Keratinocyte (primary cell): ENCODE measurements around the gene CORO2A. TPM values are rescaled to one million over a fixed set of nuclear protein-coding genes. Genes with fewer than 3 reads are reported as not detected.

Source experiments
- DNase-seq: peaks from one replicate; pipeline ENCODE4 v3.0.0-alpha.2; 2011; ENCODE audit warnings: low read depth, missing footprints, low spot score
- FAIRE-seq: peaks from 2 replicates; lab custom pipeline; 2011; peaks lifted over from hg19 to GRCh38; lab: Jason Lieb, UNC
- H2AFZ ChIP-seq: 2 replicates; pipeline ENCODE4 v1.6.0; 2012; ENCODE audit warnings: low read length, control low read depth, inconsistent platforms; ENCODE audit not compliant: control insufficient read depth
- H3K27ac ChIP-seq: 2 replicates; pipeline ENCODE4 v1.5.1; 2011; ENCODE audit warnings: low read length; ENCODE audit not compliant: control insufficient read depth, insufficient read depth
- H3K27me3 ChIP-seq: 3 replicates; pipeline ENCODE4 v1.6.0; 2011; ENCODE audit warnings: low read length; ENCODE audit not compliant: control insufficient read depth, insufficient read depth; ENCODE audit errors: extremely low read depth
- H3K36me3 ChIP-seq, 2 experiments: 2 replicates in 1 of 2; 3 replicates in 1 of 2; pipeline ENCODE4 v1.5.1; 2011; ENCODE audit warnings: low read length in 2 of 2, mild to moderate bottlenecking in 1 of 2; ENCODE audit not compliant: control insufficient read depth in 2 of 2, insufficient read depth in 2 of 2; ENCODE audit errors: extremely low read depth in 1 of 2
- H3K4me1 ChIP-seq: 3 replicates; pipeline ENCODE4 v1.5.1; 2011; ENCODE audit warnings: low read length; ENCODE audit not compliant: control insufficient read depth, insufficient read depth; ENCODE audit errors: extremely low read depth
- H3K4me2 ChIP-seq: 3 replicates; pipeline ENCODE4 v1.6.0; 2011; ENCODE audit warnings: low read depth, low read length; ENCODE audit not compliant: control insufficient read depth, insufficient read depth; ENCODE audit errors: extremely low read depth
- H3K4me3 ChIP-seq, 3 experiments: fragments of 200-600 bp in 1 of 3; sonication (generic) in 1 of 3; 2 replicates in 2 of 3; 3 replicates in 1 of 3; pipeline ENCODE4 v1.5.1; 2011 to 2016; ENCODE audit warnings: low read length in 3 of 3, mild to moderate bottlenecking in 3 of 3, control low read depth in 2 of 3, inconsistent platforms in 1 of 3, low read depth in 1 of 3, mixed read lengths in 1 of 3, mixed run types in 1 of 3, moderate library complexity in 1 of 3; ENCODE audit not compliant: control insufficient read depth in 2 of 3, insufficient read depth in 2 of 3; ENCODE audit errors: extremely low read depth in 1 of 3
- H3K79me2 ChIP-seq: 2 replicates; pipeline ENCODE4 v1.6.0; 2012; ENCODE audit warnings: low read length; ENCODE audit not compliant: control insufficient read depth, insufficient read depth
- H3K9ac ChIP-seq: 3 replicates; pipeline ENCODE4 v1.6.0; 2011; ENCODE audit warnings: low read length; ENCODE audit not compliant: control insufficient read depth, insufficient read depth; ENCODE audit errors: extremely low read depth
- H3K9me1 ChIP-seq: 3 replicates; pipeline ENCODE4 v1.6.0; 2011; ENCODE audit warnings: low read length; ENCODE audit not compliant: control insufficient read depth, insufficient read depth; ENCODE audit errors: extremely low read depth
- H3K9me3 ChIP-seq: 2 replicates; pipeline ENCODE4 v1.5.1; 2012; ENCODE audit warnings: low read depth, low read length; ENCODE audit not compliant: control insufficient read depth
- H4K20me1 ChIP-seq: 3 replicates; pipeline ENCODE4 v1.6.0; 2011; ENCODE audit warnings: low read length; ENCODE audit not compliant: control insufficient read depth, insufficient read depth; ENCODE audit errors: extremely low read depth
- EZH2 ChIP-seq: IDR thresholded peaks from one replicate; pipeline ENCODE4 v1.6.1; 2012; ENCODE audit warnings: inconsistent platforms, mild to moderate bottlenecking, low read length, moderate library complexity
- dilution Hi-C: fragments of 300-500 bp; cut with MboI; formaldehyde crosslinking; loops from one replicate; pipeline ENCODE4 v1.7.0; 2020; ENCODE audit warnings: low sequenced_read_pairs; ENCODE audit not compliant: extremely low pct_ligation_motif_present
- polyA plus RNA-seq, 5 experiments: library from polyadenylated mRNA; depleted of rRNA in 3 of 5; stranded (reverse) in 3 of 5; stranded (forward) in 1 of 5; unstranded in 1 of 5; fragments of >200 nt; gene quantifications; 1 replicate in 1 of 5; 2 replicates in 3 of 5; 3 replicates in 1 of 5; pipeline versions ENCODE4 v1.2.1 to v1.2.3, GENCODE V29; 2011 to 2012; ENCODE audit warnings: missing spikeins in 2 of 5, low read depth in 1 of 5, low replicate concordance in 1 of 5
- TF ChIP-seq, protein P1 (sequence below), 3 experiments: IDR thresholded peaks in 1 of 3; conservative IDR thresholded peaks in 1 of 3; optimal IDR thresholded peaks in 1 of 3; 2 replicates in 2 of 3; 3 replicates in 1 of 3; pipeline versions ENCODE3 to v1.5.1; 2011; ENCODE audit warnings: low read length in 3 of 3, mild to moderate bottlenecking in 3 of 3, moderate library complexity in 2 of 3, control low read depth in 1 of 3, inconsistent platforms in 1 of 3; ENCODE audit not compliant: insufficient read depth in 2 of 3; ENCODE audit errors: extremely low read depth in 1 of 3

The CORO2A gene
- polyA plus RNA-seq, 1 donor (not counting 4 experiments of a cell fraction or from before 2014, with no cell fraction given) = 31.7 TPM

DNA sequence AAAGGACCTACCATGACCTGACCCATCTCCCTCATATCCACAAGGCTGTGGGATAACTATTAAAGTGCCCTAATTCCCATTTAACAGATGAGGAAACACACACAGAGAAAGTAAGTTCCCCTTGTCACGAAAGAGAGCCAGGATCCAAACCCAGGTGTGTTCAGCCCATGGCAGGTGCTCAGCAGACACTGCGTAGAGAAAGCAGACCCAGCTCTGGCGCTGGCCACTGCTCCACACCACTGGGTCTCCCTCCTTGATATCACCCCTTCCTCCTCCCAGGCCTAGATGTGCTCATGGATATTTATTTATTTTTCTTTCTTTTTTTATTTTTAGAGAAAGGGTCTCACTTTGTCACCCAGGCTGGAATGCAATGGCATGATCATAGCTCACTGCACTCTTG lies 24.0 kb upstream of the CORO2A start:
- Histone ChIP-seq H3K9me3 (no peaks in the 10 kb centered on the region), H2AFZ (no peak overlapping the region), H3K79me2 (peaks cover 36% of the 10 kb centered on the region), H4K20me1 (no peaks in the 10 kb centered on the region), H3K9me1 (no peaks in the 10 kb centered on the region), H3K27ac (no peak overlapping the region), H3K4me3 (no peak overlapping the region), H3K9ac (no peak overlapping the region), H3K27me3 (no peaks in the 10 kb centered on the region), H3K4me2 (no peak overlapping the region), H3K4me1 (peaks cover 17% of the 10 kb centered on the region), H3K36me3 (peaks cover 52 to 58% of the 10 kb centered on the region in 2 experiments)
- no peak for FAIRE-seq
- dilution Hi-C loops = no loop called here
- DNase-seq = no peak
- no peak for TF ChIP-seq EZH2
- TF ChIP-seq, protein P1, sequence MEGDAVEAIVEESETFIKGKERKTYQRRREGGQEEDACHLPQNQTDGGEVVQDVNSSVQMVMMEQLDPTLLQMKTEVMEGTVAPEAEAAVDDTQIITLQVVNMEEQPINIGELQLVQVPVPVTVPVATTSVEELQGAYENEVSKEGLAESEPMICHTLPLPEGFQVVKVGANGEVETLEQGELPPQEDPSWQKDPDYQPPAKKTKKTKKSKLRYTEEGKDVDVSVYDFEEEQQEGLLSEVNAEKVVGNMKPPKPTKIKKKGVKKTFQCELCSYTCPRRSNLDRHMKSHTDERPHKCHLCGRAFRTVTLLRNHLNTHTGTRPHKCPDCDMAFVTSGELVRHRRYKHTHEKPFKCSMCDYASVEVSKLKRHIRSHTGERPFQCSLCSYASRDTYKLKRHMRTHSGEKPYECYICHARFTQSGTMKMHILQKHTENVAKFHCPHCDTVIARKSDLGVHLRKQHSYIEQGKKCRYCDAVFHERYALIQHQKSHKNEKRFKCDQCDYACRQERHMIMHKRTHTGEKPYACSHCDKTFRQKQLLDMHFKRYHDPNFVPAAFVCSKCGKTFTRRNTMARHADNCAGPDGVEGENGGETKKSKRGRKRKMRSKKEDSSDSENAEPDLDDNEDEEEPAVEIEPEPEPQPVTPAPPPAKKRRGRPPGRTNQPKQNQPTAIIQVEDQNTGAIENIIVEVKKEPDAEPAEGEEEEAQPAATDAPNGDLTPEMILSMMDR (optimal IDR thresholded peaks at IDR 0.05 in 1 of 3, IDR thresholded peaks at IDR 0.05 in 1 of 3, conservative IDR thresholded peaks at IDR 0.05 in 1 of 3; ENCODE audit: extremely low read depth in 1 of 3, insufficient read depth in 2 of 3, low read length in 3 of 3) = no peak

DNA sequence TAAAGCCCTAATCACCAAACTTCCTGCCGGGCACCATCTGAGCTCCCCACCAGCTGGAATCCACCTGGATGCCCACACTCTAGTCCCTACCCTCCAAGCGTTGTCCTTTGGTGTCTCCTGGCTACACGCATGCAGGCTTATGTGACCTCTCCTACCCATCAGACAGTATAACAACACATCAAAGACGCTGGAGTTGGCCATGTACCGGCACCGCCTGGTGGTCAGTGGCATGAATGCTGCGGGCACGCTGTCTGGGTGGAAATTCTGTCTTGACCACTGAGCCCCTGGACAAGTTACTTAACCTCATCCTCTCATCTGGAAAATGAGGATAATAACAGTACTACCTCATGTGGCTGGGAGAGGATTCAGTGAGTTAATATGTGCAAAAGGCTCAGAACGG lies 23.4 kb upstream of the CORO2A start:
- no peaks in the 10 kb centered on the region for H3K27me3 ChIP-seq
- peak overlapping the region; percentile 47 for H3K27ac ChIP-seq
- H3K4me1 ChIP-seq = peaks cover 17% of the 10 kb centered on the region
- no peaks in the 10 kb centered on the region for H3K9me3 ChIP-seq
- H4K20me1 ChIP-seq = no peaks in the 10 kb centered on the region
- H2AFZ ChIP-seq = no peak overlapping the region
- no peak overlapping the region for H3K4me3 ChIP-seq
- DNase-seq (no peak), FAIRE-seq (peak; percentile 26)
- H3K36me3 ChIP-seq = peaks cover 56 to 60% of the 10 kb centered on the region in 2 experiments
- H3K4me2 ChIP-seq = no peak overlapping the region
- H3K79me2 ChIP-seq = peaks cover 32% of the 10 kb centered on the region
- H3K9ac ChIP-seq = peak overlapping the region; percentile 34
- TF ChIP-seq EZH2 = no peak
- TF ChIP-seq, protein P1 (optimal IDR thresholded peaks at IDR 0.05 in 1 of 3, IDR thresholded peaks at IDR 0.05 in 1 of 3, conservative IDR thresholded peaks at IDR 0.05 in 1 of 3; ENCODE audit: extremely low read depth in 1 of 3, insufficient read depth in 2 of 3, low read length in 3 of 3) = peak in 2 of 3 experiments; percentile 37 to 59
- H3K9me1 ChIP-seq = no peaks in the 10 kb centered on the region
- dilution Hi-C loops = no loop called here
